Smooth muscle cell (in vitro differentiated cells): ENCODE data around the gene FAM117A. TPM values are rescaled to one million over a fixed set of nuclear protein-coding genes. Genes with fewer than 3 reads are reported as not detected.

Experiments used
- DNase-seq: peaks from one replicate; lab custom pipeline; 2025; ENCODE audit not compliant: unreplicated experiment; lab: John Stamatoyannopoulos, UW
- H2AFZ ChIP-seq: fragments of 200-600 bp; sonication (generic); 2 replicates; pipeline ENCODE4 v1.6.0; 2016; ENCODE audit warnings: antibody characterized with exemption, low read depth, mild to moderate bottlenecking
- H3F3A ChIP-seq: fragments of 200-600 bp; sonication (generic); 2 replicates; pipeline ENCODE4 v1.6.0; 2017; ENCODE audit warnings: antibody characterized with exemption, low read depth
- H3K27ac ChIP-seq: fragments of 200-600 bp; sonication (generic); 2 replicates; pipeline ENCODE4 v1.5.1; 2016; ENCODE audit warnings: low read depth, mild to moderate bottlenecking
- H3K27me3 ChIP-seq: fragments of 200-600 bp; sonication (generic); 2 replicates; pipeline ENCODE4 v1.6.1; 2016; ENCODE audit warnings: low read depth, mild to moderate bottlenecking
- H3K36me3 ChIP-seq: fragments of 200-600 bp; sonication (generic); 2 replicates; pipeline ENCODE4 v1.5.1; 2016; ENCODE audit warnings: low read depth
- H3K4me1 ChIP-seq: fragments of 200-600 bp; sonication (generic); 2 replicates; pipeline ENCODE4 v1.5.1; 2016; ENCODE audit warnings: low read depth
- H3K4me2 ChIP-seq: fragments of 200-600 bp; sonication (generic); 2 replicates; pipeline ENCODE4 v1.6.0; 2016; ENCODE audit warnings: mild to moderate bottlenecking
- H3K4me3 ChIP-seq: fragments of 200-600 bp; sonication (generic); 2 replicates; pipeline ENCODE4 v1.5.1; 2016; ENCODE audit warnings: mild to moderate bottlenecking
- H3K79me2 ChIP-seq: fragments of 200-600 bp; sonication (generic); 2 replicates; pipeline ENCODE4 v1.6.0; 2016; ENCODE audit warnings: low read depth, mild to moderate bottlenecking
- H3K9ac ChIP-seq: fragments of 200-600 bp; sonication (generic); 2 replicates; pipeline ENCODE4 v1.6.0; 2016; ENCODE audit warnings: low read depth
- H3K9me3 ChIP-seq: fragments of 200-600 bp; sonication (generic); replicated peaks from 2 replicates; pipeline ENCODE4 v1.5.1; 2016; ENCODE audit warnings: low read depth
- H4K20me1 ChIP-seq: fragments of 200-600 bp; sonication (generic); 2 replicates; pipeline ENCODE4 v1.6.0; 2016; ENCODE audit warnings: low read depth
- WGBS: methylation state at CpG from one replicate; pipeline ENCODE4 v1.1.7; 2016; ENCODE audit warnings: low lambda C conversion rate; 5-methylcytosine and 5-hydroxymethylcytosine counted together
- polyA plus RNA-seq: library from polyadenylated mRNA; unstranded; fragments of >200 nt; fragmentation: Nextera tagmentation; extraction: Ambion mirVana; gene quantifications from 2 replicates; pipeline ENCODE4 v1.2.1, GENCODE V29; 2016
- total RNA-seq: library from RNA; depleted of rRNA; stranded (reverse); fragments of >200 nt; gene quantifications from 2 replicates; pipeline ENCODE4 v1.2.3, GENCODE V29; 2014
- TF ChIP-seq, protein P1 (sequence below): fragments of 200-600 bp; sonication (generic); IDR thresholded peaks from 2 replicates; pipeline ENCODE4 v1.5.1; 2017; ENCODE audit warnings: borderline replicate concordance, mild to moderate bottlenecking, antibody characterized with exemption; ENCODE audit not compliant: insufficient read depth, poor library complexity, severe bottlenecking

Gene FAM117A
- total and polyA plus RNA-seq, 2 experiments from 2014 or later, result 4.9 to 6.3 TPM

DNA sequence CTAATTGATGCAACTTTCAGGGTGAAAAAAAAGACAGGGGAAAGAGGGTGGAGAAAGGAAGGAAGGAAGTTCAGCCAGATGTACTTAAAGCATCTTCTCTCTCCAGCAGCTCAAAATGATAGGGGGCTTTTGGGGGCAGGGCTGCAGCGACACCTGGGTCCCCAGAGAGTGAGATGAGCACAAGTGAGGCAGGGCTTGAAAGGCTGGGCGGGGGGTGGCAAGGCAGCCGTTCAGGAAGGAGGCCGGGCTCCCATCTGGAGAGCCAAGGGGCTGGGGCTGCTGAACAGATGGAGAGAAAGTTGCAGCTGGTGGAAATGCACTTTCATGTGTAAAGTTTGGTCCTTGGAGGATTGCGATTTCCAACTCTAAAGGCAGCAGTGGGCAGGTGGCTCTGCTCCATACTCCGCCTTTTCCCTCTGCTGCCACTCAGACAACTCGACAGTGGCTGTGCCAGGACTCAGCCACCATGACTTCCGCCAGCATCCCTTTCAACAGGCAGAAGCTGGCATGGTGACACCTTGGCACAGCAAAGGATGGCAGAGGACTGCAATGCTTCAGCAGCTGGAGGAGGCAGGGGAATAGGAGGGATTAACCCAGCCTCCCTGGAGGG lies 63.9 kb downstream of the FAM117A start:
- H2AFZ ChIP-seq, result no peak overlapping the region
- no peaks in the 10 kb centered on the region for H4K20me1 ChIP-seq
- H3K27me3 ChIP-seq, result no peaks in the 10 kb centered on the region
- H3K27ac ChIP-seq, result no peak overlapping the region
- no peak overlapping the region for H3K4me2 ChIP-seq
- no peak overlapping the region for H3K9ac ChIP-seq
- no peaks in the 10 kb centered on the region for H3K36me3 ChIP-seq
- no peak overlapping the region for H3K4me3 ChIP-seq
- no peaks in the 10 kb centered on the region for H3K9me3 ChIP-seq
- no peaks in the 10 kb centered on the region for H3K4me1 ChIP-seq
- DNase-seq, result no peak
- no peaks in the 10 kb centered on the region for H3F3A ChIP-seq
- H3K79me2 ChIP-seq, result no peaks in the 10 kb centered on the region
- TF ChIP-seq, protein P1, sequence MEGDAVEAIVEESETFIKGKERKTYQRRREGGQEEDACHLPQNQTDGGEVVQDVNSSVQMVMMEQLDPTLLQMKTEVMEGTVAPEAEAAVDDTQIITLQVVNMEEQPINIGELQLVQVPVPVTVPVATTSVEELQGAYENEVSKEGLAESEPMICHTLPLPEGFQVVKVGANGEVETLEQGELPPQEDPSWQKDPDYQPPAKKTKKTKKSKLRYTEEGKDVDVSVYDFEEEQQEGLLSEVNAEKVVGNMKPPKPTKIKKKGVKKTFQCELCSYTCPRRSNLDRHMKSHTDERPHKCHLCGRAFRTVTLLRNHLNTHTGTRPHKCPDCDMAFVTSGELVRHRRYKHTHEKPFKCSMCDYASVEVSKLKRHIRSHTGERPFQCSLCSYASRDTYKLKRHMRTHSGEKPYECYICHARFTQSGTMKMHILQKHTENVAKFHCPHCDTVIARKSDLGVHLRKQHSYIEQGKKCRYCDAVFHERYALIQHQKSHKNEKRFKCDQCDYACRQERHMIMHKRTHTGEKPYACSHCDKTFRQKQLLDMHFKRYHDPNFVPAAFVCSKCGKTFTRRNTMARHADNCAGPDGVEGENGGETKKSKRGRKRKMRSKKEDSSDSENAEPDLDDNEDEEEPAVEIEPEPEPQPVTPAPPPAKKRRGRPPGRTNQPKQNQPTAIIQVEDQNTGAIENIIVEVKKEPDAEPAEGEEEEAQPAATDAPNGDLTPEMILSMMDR, result no peak
- WGBS, result 97% methylated on average over 8 of the region's 8 CpGs

DNA sequence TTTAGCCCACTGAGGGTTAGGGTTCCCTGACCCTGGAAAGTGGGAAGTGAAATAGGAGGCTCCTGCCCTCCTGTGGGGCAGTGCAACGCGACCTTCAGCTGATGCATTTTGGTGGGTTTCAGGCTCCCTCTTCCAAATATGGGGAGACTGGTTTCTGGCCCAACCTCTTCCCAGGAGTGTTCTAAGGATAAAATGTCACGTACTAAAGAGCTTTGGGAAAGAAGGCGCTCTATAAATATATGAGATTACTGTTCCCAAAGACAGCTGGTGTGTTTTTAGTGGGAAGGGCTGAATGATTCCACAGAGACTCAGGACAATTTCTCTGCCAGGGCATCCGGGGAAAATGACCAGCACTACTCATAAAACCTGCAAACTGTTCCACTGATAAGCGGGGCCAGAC lies 65.9 kb downstream of the FAM117A start:
- Histone ChIP-seq H3K4me3 (no peak overlapping the region), H3K27ac (no peak overlapping the region), H3K9ac (no peak overlapping the region), H3F3A (no peaks in the 10 kb centered on the region), H3K4me2 (no peak overlapping the region), H3K4me1 (no peaks in the 10 kb centered on the region), H3K79me2 (no peaks in the 10 kb centered on the region), H3K36me3 (no peaks in the 10 kb centered on the region), H3K27me3 (no peaks in the 10 kb centered on the region), H4K20me1 (no peaks in the 10 kb centered on the region), H3K9me3 (no peaks in the 10 kb centered on the region), H2AFZ (no peak overlapping the region)
- WGBS, result 72% methylated on average over 6 of the region's 6 CpGs
- no peak for DNase-seq
- TF ChIP-seq, protein P1, result no peak

DNA sequence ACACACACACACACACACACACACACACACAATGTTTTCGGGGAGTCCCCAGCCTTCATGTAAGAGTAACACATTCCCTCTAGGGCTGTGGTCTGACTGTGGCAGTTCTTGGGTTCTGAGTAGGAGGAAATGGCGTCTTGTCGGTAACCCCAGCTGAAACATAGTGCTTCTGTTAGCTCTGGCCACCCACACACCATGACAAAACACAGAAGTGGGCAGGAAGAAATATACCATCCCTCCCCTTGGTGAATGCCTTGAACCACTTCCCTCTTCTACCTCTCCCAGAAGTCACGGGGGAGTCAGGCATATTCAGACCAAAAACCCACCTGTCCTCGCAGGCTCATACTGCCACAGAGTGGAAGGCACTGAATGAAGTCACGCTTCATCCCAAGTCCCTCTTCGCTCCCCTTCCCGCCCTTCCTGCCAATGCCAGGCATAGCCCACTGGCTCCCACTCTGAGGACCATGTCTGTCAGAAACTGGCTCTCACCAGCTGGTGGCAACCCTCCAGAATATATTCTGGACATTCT lies 67.6 kb downstream of the FAM117A start:
- peaks cover 8% of the 10 kb centered on the region for H3K4me1 ChIP-seq
- DNase-seq, result no peak

More for the DNA sequence above, 67.6 kb downstream of the FAM117A start:
- Histone ChIP-seq H3K27ac (no peak overlapping the region), H3K9ac (no peak overlapping the region), H3K9me3 (no peaks in the 10 kb centered on the region), H3K4me3 (no peak overlapping the region), H3K27me3 (no peaks in the 10 kb centered on the region), H3K79me2 (no peaks in the 10 kb centered on the region), H3K36me3 (no peaks in the 10 kb centered on the region), H3K4me2 (no peak overlapping the region), H4K20me1 (no peaks in the 10 kb centered on the region), H3F3A (peaks cover 11% of the 10 kb centered on the region), H2AFZ (no peak overlapping the region)
- WGBS, result 68% methylated on average over 8 of the region's 8 CpGs
- TF ChIP-seq, protein P1, result no peak
